GM19023 (cell line): ENCODE measurements around the gene PNMA8B.
"Not testable (repeated sequence)": the region's sequence is repeated elsewhere in the genome, so short reads cannot be mapped to it uniquely, and the experiment has no call there.

Experiments used
- ATAC-seq: cut with Tn5 transposase; IDR thresholded peaks from one replicate; pipeline ENCODE4 v1.9.1; 2021; ENCODE audit warnings: mild to moderate bottlenecking, moderate library complexity; ENCODE audit not compliant: unreplicated experiment

The PNMA8B gene

DNA sequence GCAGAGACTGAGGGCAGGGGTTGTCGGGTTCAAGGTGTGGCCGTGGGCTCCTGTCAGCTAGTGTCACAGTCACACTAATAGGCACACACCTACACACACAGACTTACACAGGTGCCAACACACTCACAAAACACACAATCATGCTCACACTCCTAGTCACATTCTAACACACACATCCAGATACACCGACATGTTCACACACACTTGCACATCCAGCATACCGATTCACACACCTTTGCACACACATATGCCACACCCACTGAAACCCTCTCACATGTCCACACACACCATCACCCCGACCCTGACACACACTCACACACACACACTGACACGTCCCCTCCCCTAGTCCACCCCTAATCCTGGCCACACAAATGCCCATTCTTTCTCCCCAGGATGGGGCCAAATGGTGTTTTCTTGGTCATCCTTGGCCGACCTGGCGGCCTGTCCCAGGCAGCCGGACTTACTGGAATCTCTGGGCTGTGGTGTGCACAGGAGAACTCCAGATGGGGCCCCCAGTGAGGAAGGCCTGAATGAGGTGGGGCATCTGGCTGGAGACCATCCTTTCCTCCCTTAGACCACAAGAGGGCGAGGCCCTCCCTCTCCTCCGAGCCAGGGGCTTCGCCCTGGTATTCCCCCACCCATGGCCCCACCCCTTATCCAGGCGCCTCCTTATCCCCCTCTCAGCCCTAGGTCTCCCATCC is 19.1 kb upstream of the PNMA8B start:
- ATAC-seq = no peak

DNA sequence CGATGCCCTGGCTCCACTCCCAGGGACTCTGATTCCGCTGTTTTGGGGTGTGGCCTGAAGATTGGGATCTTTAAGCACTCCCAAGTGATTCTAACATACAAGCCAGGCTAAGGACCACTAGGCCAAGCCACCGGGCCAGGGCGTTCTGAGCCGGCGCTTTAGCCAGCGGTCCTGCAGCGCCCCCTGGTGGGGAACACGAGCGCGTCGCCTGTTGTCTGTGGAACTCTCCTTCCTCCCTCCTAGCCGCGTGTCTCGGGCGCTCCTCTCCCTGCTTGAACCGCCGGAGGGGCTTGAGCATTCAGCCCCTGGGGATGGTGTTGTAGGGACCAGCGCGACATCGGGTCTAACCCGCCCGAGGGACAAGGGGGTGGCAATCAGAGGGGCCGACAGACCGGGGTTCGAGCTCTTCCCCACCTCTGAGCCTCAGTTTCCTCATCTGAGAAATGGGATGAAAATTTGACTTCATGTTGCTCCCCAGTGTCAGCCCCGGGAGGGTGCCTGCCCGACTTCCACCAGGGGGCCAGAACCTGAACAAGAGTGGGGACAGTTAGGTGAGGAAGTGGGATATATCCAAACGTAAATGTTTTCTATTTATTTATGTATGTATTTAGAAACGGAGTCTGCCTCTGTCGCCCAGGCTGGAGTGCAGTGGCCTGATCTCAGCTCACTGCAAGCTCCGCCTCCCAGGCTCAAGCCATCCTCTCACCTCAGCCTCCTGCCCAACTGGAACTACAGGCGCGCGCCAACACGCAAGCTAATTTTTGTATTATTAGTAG is 18.0 kb upstream of the PNMA8B start:
- ATAC-seq = no peak

DNA sequence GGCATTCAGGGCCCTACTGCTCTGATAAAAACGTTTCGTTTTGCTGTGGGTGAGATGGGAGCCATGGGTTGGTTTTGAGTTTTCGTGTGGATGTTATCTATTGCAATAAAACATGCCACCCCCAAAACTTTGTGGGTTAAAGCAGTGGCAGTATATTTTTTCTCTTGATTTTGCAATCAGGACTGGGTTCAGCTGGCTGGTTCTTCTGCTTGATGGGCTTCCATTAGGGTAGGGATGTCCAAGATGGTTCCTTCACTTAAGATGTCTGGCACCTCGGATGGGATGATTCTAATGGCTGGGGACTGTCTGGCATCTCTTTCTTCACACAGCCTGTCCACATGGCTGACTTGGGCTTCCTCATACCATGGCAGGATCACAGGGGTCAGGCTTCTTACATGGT is 15.6 kb upstream of the PNMA8B start:
- no peak for ATAC-seq

GRCh38 chr19:46508206-46508605 is 12.5 kb upstream of the PNMA8B start:
- no peak for ATAC-seq

GRCh38 chr19:46503848-46504453 is 8.3 kb upstream of the PNMA8B start:
- ATAC-seq = no peak

- no peak for ATAC-seq
These were observed 7.2 kb upstream of the PNMA8B start for GRCh38 chr19:46502891-46503290.

GRCh38 chr19:46499692-46500091 is 4.0 kb upstream of the PNMA8B start:
- no peak for ATAC-seq

DNA sequence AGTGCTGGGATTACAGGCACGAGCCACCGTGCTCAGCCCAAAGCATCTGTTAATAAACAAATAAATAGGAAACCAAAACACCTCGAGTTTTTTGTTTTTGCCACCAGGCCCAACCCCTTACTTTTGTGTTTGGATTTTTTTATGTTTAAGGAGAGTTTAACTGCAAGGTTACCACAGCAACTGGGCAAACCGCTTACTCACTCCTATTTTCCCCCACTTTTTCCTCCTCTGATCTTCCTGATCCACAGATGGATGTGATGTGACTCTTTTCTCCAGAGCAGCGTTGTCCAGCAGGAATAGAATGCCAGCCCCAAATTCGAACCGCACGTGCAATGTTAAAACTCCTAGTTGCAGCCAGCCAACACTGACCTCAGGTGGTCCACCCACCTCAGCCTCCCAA is 2.1 kb upstream of the PNMA8B start:
- ATAC-seq = no peak

GRCh38 chr19:46496886-46497285 is 1.2 kb upstream of the PNMA8B start:
- ATAC-seq = not testable (repeated sequence)

- no peak for ATAC-seq
These were observed 637 bp upstream of the PNMA8B start for GRCh38 chr19:46496304-46496703.

DNA sequence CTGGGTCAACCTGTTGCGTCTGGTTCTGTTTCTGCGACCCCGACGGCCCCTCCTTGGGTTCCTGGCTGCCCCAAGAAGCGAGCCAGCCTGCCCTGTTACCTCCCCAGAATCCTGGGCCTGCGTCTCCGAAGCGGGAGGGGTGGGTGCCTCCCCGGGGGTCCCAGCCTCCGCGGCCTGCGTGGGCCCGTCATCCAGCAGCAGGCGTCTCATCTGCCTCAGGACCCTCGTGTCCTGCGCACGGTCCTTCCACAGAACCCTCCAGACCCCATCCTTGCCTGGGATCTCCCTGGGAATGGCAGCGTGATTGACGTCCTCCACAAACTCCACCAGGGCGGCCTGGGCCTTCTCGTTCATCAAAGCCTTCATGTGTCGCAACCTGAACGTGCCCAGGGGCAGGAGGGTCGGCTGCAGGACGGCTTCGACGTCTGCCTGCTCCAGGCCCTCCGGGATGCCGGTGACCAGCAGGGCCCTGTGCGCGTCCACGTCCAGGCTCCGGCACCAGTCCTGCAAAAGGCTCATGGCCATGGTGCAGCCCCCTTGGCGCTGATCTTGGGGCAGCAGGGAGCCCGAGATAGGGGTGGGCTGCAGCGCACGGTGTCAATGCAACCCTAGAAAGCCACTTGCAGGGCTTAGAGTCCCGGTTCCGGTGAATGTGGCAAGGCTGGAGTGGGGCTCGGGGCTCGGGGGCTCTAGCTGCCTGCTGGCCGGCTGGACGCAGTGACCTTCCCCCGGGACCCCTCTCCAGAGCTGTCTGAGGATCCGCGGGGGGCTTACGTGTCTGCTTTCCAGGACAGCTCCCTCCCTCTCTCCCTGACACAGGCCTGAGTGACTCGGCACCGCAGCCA is 504 bp downstream of the PNMA8B start:
- no peak for ATAC-seq

DNA sequence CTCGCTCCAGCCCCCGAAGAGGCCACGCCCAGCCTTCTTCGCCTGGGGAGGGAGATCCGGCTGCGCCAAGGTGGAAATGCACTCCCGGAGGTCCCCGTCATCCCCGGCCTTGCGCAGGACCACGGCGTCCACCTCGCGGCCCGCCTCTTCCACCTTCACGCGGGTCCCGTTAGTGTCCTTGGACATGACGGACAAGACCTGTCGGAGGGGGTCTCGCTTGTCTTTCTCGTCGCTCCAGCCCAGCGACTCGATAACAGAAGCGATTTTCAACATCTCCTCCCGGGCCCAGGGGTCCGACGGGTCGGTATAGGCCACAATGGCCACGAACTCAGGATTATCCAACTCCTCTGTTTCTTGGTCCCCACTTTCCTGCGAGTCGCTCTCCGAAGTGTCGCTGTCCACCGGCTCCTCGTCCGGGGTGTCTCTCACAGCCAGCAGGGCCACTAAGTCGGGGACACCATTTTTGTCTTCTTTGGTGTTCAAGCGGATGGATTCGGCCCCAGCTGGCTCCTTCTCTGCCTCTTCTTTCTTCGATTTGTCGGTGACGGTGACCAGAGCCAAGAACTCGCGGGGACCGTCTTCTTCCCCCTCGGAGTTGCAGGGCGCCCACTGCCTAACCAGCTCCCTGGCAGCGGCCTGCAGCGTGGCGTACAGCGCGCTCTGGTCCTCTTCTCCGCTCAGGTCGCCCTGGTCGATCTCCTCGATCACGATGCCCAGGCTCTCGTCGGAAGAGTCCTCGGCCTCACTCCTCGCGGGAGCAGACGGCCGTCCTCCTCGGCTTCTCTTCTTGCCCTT is 1.3 kb downstream of the PNMA8B start:
- ATAC-seq = no peak

DNA sequence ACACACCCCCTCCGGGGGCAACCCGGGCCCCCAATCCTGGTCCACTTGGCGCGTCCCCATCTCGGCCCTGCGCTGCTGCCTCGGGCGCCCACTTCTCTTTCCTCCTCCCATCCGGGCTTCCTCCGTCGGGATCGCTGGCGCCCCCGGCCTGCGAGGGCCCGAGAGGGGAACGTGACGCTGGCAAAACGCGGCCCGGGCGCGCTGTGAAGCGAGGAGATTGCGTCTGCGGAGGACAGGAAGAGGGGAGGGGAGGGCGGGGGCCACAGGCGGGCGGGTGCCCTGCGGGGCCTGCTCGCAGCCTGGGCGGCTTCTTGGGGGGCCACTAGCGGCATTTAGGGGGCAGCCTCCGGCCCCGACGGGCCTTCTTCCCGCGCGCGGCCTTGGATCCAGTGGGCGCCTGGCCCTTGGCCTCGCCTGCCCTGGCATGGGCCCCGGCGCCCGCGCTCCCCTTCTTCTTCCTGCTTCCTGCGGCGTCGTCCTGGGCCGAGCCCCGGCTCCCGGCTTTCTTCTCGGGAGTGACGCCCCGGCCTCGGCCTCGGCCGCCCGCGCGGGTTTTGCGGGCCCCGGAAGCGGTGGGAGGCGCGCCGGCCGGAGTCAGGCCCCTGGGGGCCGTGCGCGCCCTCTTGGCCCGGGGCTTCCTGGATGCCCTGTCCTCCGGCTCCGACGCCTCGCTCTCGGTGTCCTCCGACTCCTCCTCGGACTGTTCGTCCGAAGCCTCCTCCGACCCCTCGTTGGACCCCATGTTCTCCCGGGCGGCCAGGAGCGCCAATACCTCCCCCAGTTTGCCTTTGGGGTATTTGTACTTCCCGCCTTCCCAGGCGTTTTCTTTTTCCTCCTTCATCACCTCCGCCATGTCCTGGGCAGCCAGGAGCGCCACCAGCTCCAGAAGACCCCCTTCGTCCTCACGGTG is 2.2 kb downstream of the PNMA8B start:
- ATAC-seq = no peak

- no peak for ATAC-seq
These were observed 2.8 kb downstream of the PNMA8B start for GRCh38 chr19:46492841-46493235.

DNA sequence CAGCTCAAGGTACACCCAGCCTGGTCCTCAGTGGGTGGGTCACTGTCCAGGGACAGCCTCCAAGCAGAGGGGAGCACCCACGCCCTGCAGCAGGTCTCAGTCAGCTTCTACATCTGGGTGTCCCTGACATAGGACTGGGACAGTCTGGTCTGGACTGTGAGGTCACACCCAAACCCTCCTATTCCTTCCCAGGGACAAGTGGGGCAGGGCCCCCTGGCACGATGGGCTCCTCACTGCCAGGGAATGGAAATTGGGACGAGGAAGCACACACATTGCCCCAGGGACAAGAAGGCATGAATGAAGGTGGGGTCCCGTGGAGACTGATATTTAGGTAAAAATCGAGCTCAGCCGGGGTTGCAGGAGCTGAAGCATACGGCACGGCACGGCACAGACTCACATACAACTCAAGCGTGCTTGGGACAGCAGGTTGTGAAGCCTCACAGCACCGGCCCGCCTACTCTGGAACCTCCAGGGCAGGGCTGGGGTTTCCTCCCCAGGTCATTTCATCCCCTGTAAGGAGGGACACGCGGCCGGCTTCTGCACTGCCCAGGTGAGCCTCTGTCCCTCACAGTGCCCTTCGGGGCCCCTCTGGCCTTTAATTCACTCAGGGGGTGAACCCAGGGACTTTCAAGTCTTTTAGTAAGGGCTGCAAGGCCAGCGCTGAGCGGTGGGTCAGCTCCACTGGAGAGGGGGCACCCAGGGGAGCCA is 3.5 kb downstream of the PNMA8B start:
- ATAC-seq = no peak

DNA sequence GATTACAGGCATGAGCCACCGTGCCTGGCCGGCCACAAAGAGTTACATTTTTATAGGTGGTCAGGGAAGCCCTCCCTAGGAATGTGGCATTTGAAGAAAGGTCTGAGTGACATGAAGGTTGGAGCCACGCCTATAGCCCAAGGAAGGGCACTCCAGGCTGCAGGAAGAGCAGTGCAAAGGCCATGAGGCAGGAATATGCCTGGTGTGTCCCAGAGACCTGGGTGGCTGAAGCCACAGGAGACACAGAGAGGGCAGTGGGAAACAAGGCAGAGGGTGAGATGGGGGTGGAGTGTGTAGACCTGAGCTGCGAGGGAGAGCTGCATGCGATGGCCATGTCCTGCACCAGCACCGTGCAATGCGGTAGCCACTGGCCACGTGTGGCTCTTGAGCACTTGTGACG is 4.9 kb downstream of the PNMA8B start:
- no peak for ATAC-seq

DNA sequence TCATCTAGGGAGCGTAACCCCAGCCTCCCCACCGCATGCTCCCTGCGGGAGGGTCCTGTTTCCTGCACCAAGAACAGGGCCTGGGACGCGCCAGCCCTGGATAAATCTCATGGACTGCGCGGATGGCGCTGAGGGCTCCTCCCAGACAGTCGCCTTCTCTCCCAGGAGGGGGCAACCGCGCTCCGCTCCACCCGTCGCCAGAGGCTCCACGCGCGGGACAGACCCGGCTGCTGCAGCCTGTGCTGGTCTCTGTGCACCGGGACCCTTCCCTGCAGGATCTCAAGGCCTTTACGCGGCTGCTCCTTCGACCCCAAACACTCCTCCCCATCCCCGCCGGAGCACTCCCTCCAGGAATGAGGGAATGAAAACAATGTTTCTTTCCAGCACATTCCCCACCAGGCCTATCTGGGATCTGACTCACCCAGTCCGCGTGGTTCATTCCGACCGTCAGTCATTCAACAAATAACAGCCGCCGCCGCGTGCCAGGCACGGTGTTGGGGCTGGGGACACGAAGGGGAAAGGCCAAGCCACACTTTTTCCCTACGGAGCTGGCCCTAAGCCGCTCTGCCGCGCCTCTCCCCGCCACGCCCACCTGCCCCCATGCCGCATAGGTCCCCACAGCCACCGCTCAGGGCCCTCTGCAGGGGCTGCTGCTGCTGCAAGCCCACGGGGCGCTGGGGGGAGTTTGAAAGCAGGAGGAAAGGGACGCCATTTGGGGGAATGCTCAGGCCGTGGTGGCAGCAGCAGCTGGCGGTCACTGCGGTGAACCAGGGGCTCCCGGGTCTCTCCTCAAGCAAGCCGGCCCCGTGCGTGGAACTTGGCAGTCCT is 6.0 kb downstream of the PNMA8B start:
- no peak for ATAC-seq

DNA sequence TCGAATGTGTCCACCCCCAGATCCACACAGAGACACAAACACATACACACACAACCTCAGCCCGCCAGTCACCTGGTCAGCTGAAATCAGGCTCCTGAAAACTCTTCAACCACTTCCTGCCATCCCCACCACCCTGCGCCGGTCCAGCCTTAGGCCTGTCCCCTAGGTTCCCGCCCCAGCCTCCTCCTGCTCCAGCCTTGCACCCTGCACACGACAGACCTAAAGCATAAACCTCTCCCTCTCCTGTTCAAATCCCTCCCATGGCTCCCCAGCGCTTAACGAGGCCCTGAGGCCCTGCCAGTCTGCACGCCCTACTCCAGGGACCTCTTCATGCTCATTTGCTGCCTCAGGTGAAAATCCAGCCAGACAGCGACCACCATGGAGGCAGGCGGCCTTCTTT is 7.1 kb downstream of the PNMA8B start:
- no peak for ATAC-seq
